OCI-LY1 (cell line): ENCODE results near the gene ATF2.

Experiments
- H2AFZ ChIP-seq: fragments of 200-600 bp; sonication (generic), shearing (Covaris generic); 2 replicates; pipeline ENCODE4 v1.6.0; 2014; ENCODE audit warnings: antibody characterized with exemption, mild to moderate bottlenecking, low read length
- H3F3A ChIP-seq: fragments of 200-600 bp; sonication (generic), shearing (Covaris generic); 2 replicates; pipeline ENCODE4 v1.6.0; 2014; ENCODE audit warnings: mild to moderate bottlenecking, antibody characterized with exemption, low read length, moderate library complexity; ENCODE audit not compliant: insufficient read depth
- H3K27ac ChIP-seq: fragments of 200-600 bp; sonication (generic); 2 replicates; pipeline ENCODE4 v1.5.1; 2014; ENCODE audit warnings: low read length, mixed run types, mild to moderate bottlenecking, low read depth; ENCODE audit not compliant: poor library complexity, severe bottlenecking
- H3K27me3 ChIP-seq: fragments of 200-600 bp; sonication (generic); 2 replicates; pipeline ENCODE4 v1.6.0; 2014; ENCODE audit warnings: antibody characterized with exemption, mild to moderate bottlenecking, low read length, moderate library complexity; ENCODE audit not compliant: insufficient read depth
- H3K36me3 ChIP-seq: fragments of 200-600 bp; sonication (generic); 2 replicates; pipeline ENCODE4 v1.6.1; 2014; ENCODE audit warnings: mild to moderate bottlenecking, antibody characterized with exemption, low read length, moderate library complexity, mixed read lengths; ENCODE audit not compliant: insufficient read depth
- H3K4me1 ChIP-seq: fragments of 200-600 bp; sonication (generic); 2 replicates; pipeline ENCODE4 v1.5.1; 2014; ENCODE audit warnings: mild to moderate bottlenecking, low read length, moderate library complexity; ENCODE audit not compliant: insufficient read depth, severe bottlenecking
- H3K4me2 ChIP-seq: fragments of 200-600 bp; sonication (generic), shearing (Covaris generic); 2 replicates; pipeline ENCODE4 v1.6.1; 2014; ENCODE audit warnings: low read length
- H3K4me3 ChIP-seq: fragments of 200-600 bp; sonication (generic); 2 replicates; pipeline ENCODE4 v1.5.1; 2014; ENCODE audit warnings: low read length, low read depth, mild to moderate bottlenecking, mixed read lengths; ENCODE audit not compliant: poor library complexity, severe bottlenecking
- H3K79me2 ChIP-seq: fragments of 200-600 bp; shearing (Covaris generic); 2 replicates; pipeline ENCODE4 v1.6.1; 2016; ENCODE audit warnings: mixed run types, low read length, mixed read lengths; ENCODE audit not compliant: insufficient read depth
- H3K9ac ChIP-seq: fragments of 200-600 bp; sonication (generic), shearing (Covaris generic); 2 replicates; pipeline ENCODE4 v1.6.1; 2014; ENCODE audit warnings: mild to moderate bottlenecking, low read length, mixed read lengths
- H3K9me2 ChIP-seq: fragments of 200-600 bp; sonication (generic), shearing (Covaris generic); 2 replicates; pipeline ENCODE4 v1.6.1; 2014; ENCODE audit warnings: low read depth, mild to moderate bottlenecking, low read length, mixed read lengths
- H3K9me3 ChIP-seq: fragments of 200-600 bp; shearing (Covaris generic); 2 replicates; pipeline ENCODE4 v1.6.1; 2014; ENCODE audit warnings: low read length, mixed read lengths
- H4K20me1 ChIP-seq: fragments of 200-600 bp; sonication (generic), shearing (Covaris generic); 2 replicates; pipeline ENCODE4 v1.6.0; 2016; ENCODE audit warnings: mild to moderate bottlenecking, low read length; ENCODE audit not compliant: insufficient read depth
- CTCF ChIP-seq: fragments of 200-600 bp; sonication (generic), shearing (Covaris generic); IDR thresholded peaks from 2 replicates; pipeline ENCODE4 v1.5.1; 2017; ENCODE audit warnings: mild to moderate bottlenecking, antibody characterized with exemption, low read length, moderate library complexity, mixed read lengths
- EZH2 ChIP-seq: fragments of 200-600 bp; sonication (generic), shearing (Covaris generic); IDR thresholded peaks from 2 replicates; pipeline ENCODE4 v1.8.0; 2017; ENCODE audit warnings: borderline replicate concordance, mixed run types, mild to moderate bottlenecking, antibody characterized with exemption, low read length, moderate library complexity, mixed read lengths

The ATF2 gene

GRCh38 chr2:175068534-175068933 lies 99.5 kb downstream of the ATF2 start:
- Histone ChIP-seq H2AFZ (no peak overlapping the region), H4K20me1 (no peaks in the 10 kb centered on the region), H3K4me1 (no peaks in the 10 kb centered on the region), H3K27me3 (no peaks in the 10 kb centered on the region), H3K36me3 (peaks cover 12% of the 10 kb centered on the region), H3K4me3 (no peak overlapping the region), H3K4me2 (no peak overlapping the region), H3K9me2 (no peaks in the 10 kb centered on the region), H3F3A (no peaks in the 10 kb centered on the region), H3K79me2 (no peaks in the 10 kb centered on the region), H3K9me3 (no peaks in the 10 kb centered on the region), H3K9ac (no peak overlapping the region), H3K27ac (no peak overlapping the region)
- no peak for TF ChIP-seq CTCF
- TF ChIP-seq EZH2, result no peak

- Histone ChIP-seq H2AFZ (no peak overlapping the region), H4K20me1 (no peaks in the 10 kb centered on the region), H3K9me3 (no peaks in the 10 kb centered on the region), H3K9me2 (no peaks in the 10 kb centered on the region), H3K4me1 (no peaks in the 10 kb centered on the region), H3F3A (no peaks in the 10 kb centered on the region), H3K27me3 (no peaks in the 10 kb centered on the region), H3K4me2 (no peak overlapping the region), H3K27ac (no peak overlapping the region), H3K4me3 (no peak overlapping the region), H3K9ac (no peak overlapping the region), H3K36me3 (peaks cover 15% of the 10 kb centered on the region), H3K79me2 (no peaks in the 10 kb centered on the region)
- TF ChIP-seq CTCF, result no peak
- TF ChIP-seq EZH2, result no peak
Measured at GRCh38 chr2:175066411-175066810, 101.6 kb downstream of the ATF2 start.

GRCh38 chr2:175064797-175065196 lies 103.2 kb downstream of the ATF2 start:
- no peaks in the 10 kb centered on the region for H3K79me2 ChIP-seq
- no peaks in the 10 kb centered on the region for H3K9me2 ChIP-seq
- H3K4me3 ChIP-seq, result no peak overlapping the region
- peaks cover 15% of the 10 kb centered on the region for H3K36me3 ChIP-seq
- TF ChIP-seq EZH2 (no peak), CTCF (no peak)
- H3F3A ChIP-seq, result no peaks in the 10 kb centered on the region
- H2AFZ ChIP-seq, result no peak overlapping the region
- H3K9ac ChIP-seq, result no peak overlapping the region
- no peaks in the 10 kb centered on the region for H3K4me1 ChIP-seq
- no peak overlapping the region for H3K27ac ChIP-seq
- no peaks in the 10 kb centered on the region for H3K9me3 ChIP-seq
- no peaks in the 10 kb centered on the region for H3K27me3 ChIP-seq
- H3K4me2 ChIP-seq, result no peak overlapping the region
- H4K20me1 ChIP-seq, result no peaks in the 10 kb centered on the region
